Stimulated activated CD4-positive, alpha-beta T cell treated with anti-CD3 and anti-CD28 coated beads, Interleukin-12 subunit alpha, Interleukin-12 subunit beta, amount 100 ng/mL, for 24 hours (primary cell): ENCODE measurements around the gene LTF.
A peak's percentile ranks its signal among the peaks of the same experiment; 100 is the strongest.

Source experiments
- DNase-seq, 2 experiments: peaks; one replicate each; pipeline ENCODE4 v3.0.0-alpha.2; 2020; ENCODE audit warnings: low read depth in 2 of 2

LTF gene

DNA sequence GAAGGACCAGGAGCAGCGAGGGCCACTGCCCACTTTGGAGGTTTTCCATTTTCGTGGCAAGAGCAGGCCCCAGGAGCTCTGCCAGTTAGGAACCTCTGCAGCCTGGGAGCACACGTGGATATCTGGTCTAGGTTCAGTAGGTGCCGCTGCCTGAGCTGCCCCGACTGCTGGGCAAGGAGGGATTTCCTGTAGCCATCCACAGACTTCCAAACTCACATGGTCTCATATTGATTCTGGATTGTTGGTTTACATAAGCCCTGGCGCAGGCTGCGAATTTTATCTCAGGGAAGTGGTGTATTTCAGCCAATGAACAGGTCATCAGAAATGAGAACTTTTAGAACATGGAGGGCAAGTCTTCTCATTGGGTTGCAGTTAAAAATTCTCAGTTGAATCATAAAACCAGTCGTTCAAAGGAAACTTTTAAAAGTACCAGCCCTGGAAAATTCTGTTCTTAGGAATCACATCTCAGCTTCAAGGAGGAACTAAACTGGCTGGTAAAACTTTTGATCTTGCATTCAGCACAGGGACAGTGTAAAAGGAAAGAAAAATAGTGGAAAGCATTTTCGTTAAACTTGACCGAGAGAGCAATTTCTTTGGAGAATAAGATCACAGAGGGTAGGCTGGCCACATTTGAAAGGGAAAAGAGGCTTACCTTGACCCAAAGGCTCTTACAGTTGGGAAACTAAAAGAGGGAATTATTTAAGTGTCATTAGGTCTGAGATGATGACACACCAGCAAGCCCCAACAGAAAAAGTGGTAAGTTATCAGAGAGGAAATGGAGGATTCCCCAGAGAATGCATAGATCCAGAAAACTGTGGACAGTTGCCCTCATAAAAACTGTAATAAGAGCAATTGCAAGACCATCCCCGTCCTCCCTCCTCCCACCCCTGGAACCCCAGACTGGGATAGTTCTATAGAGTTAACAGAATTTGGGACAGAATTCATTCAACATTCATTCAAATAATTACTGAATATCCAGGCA, 26.7 kb upstream of the LTF start:
- DNase-seq: no peak

DNA sequence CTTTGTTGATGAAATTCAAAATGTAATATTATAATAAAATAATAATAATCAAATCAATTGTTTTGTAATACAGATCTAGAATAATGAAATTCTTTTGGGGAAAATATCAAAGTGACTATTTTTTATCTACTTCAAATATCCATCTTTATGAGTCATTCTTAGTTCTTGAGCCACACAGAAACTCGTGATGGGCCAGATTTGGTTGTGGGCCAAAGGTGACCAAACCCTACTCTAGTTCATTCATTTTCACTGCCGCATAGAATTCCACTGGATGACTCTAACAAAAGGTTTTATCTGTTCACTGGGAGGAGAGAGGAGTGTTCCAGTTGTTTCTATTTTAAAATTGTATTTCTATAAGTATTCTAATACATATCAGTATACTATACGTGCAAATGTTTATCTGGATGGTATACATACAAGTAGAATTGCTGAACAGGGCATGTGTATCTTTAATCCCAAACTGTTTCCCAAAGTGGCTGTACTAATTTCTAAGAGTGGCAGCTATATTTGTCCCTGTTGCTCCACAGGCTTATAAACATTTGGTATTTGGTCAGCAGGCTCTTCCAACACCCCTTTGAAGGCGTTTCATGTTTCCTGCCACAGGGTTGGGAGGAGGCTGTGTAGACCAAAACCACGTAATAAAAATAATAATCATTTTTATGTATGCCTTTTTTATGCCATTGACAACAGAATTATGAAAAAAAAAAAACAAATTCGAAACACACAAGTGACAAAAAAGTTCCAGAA, 25.8 kb upstream of the LTF start:
- no peak for DNase-seq

DNA sequence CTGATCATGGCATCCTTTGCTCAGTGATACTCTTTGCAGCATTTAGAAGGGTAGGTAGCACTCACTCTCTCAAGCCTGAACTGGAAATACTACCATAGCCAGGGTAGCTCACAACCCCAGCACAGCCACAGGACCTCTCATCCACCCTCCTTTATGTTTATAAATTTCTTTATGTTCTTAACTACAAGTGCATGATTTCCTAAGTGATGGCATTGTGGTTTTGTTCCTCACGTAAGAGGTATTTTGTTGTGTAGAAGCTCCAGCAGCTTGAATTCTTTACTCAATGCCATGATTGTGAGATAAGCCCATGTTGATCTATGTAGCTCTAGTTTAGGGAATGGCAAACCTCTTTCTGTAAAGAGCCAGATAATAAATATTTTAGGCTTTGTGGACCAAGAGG, 25.2 kb upstream of the LTF start:
- no peak for DNase-seq

DNA sequence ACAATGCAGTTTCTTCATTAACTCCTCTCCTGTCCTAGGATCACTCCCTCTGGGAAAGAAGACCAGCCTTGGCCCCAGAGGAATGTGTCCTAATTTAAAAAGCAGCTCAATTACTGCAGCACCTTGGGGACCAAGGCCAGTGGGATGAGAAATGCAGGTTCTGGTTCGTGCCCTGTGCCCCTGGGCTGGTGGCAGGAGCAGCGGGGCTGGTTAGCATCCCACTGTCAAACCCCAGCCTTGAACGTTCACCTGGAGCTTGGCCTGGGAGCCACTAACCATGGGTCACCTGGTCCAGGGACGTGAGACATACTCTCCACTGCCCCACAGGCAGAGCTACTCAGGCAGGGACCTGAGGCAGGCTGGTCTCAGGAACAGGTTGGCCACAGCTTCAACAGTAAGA, 24.7 kb upstream of the LTF start:
- DNase-seq: no peak

DNA sequence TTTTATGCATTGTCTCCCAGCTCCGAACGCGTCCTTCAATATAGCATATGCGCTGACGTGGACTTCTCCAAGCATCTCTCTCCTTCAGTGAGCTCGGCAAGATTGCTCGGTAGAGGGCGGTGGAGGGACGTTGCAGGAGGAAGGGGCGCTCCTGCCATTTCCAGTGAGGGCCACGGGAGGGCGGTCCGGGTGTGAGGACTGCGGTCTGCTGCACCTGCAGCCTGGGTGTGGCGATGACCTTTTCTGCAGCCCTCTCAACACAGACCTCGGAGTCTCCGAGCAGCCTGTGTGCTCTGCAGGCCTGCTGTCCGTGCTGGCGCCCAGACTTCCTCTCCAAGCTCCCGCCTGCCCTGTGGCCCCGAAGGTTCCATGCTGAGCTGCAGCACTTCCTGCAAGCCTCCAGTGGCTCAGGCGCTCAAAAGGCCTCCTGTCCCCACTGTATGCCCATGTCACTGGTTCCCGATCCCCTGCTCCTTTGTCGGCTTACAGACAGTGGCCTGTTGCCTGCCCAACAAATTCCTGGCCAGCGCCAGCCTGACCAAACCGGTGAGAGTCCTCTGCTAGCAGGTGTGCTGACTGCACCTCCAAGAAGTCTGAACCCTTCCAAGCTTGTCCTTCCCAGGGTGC, 24.1 kb upstream of the LTF start:
- DNase-seq: peak; percentile 82 to 95

DNA sequence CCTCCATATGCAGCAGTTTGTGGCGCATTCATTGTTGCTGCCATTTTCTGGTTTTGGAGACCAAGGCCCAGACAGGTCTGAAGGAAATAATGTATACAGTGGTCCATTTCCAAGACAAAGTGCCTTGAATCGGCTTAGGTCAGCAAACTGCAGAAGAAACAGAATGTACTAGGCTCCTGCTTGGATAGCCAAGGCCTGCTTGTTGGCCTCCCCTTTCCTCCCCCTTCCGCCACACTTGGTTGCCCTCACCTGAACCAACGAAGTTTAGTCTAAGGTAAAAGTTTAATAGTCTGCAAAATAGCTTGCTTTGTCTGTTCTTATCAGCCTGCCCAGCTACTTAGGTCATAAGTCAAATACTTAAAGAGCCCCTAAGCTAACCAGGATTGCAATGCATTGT, 21.1 kb upstream of the LTF start:
- DNase-seq: no peak

DNA sequence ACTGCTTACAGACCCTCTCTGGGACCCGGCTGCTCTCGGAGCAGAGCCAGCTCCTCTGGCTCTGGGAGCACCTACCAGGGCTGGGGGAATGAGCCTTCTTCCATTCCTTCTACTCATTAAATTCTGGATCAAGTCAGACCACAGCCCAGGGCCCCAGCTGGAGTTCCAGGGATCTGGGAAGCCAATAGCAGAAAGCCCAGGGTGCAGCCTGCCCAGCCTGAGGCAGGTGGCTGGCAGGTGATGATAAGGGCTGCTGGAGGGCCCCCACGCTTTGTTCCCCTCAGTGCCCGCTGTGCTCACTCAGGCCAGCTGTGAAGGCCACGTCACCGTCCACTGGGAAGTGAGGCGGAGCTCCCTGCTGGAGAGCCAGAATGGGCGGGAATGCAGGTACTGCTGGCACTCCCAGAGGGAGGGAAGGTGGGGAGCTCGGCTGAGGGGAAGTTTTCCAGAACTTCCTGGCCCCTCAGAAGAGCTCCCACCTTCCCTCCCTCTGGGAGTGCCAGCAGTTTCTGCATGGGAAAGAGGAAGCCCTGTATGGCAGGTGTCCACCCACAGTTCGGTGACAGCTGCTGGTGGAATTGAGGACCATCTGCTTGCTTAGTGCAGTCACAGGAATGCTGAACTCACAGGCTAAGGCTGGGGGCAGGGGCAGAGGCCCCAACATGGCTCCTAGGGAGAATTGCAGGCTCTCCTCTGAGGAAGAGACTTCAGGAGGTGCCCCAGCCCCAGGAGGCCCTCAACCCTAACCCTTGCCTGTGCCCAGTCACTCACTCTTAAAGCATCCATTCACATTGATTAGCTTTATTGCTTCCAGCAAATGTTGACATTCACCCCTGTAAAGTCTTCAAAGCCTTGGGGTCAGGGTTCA, 20.4 kb upstream of the LTF start:
- DNase-seq: no peak

DNA sequence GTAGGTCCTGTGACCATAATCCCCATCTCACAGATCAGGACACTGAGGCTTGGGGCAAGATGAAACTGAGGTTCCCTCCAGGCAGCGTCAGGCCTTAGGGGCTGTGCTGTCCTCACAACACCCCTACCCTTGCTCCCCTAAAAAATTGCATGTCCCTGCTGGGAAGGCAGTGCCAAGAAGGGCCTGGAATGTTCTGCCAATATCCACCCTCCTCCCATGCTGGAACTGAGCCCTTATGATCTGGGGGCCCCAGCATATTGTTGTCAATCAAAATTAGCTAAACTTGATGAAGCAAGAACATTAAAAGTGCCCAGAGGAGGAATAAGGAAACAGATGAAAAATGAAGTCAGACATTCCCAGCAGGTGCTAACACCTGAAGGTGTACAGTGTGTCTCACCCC, 19.7 kb upstream of the LTF start:
- DNase-seq: no peak

DNA sequence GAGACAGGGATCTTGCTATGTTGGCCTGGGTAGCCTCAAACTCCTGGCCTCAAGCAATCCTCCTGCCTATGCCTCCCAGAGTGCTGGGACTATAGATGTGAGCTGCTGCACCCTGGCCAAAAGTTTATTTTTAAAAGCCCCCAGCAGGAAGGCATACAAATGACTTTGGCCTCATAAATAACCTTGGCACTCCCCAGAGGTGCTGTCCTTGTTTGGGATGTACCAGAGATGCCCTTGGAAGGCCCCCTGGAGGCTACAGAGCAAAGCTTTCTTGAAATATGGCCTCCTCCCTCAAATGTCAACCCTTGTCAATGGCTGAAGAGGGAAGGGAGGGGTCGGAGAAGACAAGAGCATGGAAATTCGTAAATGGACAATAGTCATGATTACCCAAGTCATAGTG, 19.1 kb upstream of the LTF start:
- no peak for DNase-seq

DNA sequence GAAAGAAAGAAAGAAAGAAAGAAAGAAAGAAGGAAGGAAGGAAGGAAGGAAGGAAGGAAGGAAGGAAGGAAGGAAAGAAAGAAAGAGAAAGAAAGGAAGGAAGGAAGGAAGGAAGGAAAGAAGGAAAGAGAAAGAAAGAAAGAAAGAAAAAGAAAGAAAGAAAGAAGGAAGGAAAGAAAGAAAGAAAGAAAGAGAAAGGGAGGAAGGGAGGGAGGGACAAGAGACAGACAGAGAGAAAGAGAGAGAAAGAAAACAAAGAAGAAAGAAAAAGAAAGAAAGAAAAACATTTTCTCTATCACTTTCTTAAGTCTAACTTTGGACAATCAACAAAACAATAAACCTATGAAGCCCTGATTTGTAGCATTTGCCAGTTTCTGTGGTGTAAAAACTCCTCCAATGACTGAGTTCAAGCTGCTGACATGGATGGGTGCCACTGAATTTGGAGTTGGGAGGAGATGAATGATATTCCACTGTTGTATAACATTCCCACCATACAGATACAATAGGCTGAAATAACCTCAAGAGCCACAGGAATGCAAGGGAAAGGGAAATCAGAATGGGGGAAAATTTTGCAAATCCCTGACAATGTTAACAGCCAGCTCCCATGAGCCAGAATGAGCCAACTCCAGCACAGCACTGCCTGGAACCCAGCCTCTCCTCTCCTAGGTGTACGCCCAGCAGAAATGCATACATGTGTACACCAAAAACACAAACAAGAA, 18.1 kb upstream of the LTF start:
- no peak for DNase-seq

DNA sequence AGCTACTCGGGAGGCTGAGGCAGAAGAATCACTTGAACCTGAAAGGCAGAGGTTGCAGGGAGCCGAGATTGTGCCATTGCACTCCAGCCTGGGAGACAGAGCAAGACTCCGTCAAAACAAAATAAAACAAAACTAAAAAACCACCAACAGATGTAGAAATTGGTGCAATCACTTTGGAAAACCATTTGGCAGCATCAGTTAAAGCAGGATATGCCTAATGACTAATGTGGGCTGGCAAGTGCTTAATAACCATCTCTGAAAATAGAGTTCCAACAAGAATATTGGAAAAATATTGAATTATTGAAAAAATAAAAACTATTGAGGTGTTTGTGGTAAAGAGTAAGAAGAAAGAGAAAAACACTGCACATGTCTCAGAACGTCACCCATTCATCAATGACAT, 16.9 kb upstream of the LTF start:
- DNase-seq: no peak

DNA sequence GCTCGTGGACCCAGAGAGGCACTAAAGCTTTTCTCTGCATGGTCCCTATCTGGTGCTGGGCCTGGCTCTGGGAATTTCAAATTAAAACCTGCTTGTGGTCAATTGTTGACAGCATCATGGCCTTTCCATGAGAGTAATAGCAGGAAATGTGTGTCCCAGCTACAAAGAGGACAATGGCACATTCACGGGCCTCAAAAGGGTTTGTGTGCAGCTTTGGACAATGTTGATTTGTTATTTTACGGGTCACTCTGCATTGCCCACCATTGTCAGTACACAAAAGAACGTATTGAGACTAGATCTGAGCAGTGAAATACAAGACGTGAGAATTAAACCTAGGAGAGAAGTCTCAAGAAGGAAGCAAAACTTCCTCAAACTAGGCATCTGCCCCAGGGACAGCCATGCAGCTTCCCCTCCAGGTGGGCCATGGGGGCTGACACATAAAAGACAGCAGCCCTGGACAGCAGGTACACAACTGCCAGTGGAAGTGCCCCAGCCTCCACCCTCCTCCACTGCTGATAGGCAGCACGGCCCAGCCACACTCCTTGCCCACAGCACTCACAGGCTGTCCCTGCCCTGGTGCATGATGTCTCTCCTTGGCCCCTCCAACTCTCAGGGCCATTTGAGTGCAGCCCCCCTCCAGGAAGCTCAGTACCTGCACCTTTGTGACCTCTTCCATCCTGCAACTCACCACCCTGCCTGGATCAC, 15.9 kb upstream of the LTF start:
- DNase-seq: no peak

DNA sequence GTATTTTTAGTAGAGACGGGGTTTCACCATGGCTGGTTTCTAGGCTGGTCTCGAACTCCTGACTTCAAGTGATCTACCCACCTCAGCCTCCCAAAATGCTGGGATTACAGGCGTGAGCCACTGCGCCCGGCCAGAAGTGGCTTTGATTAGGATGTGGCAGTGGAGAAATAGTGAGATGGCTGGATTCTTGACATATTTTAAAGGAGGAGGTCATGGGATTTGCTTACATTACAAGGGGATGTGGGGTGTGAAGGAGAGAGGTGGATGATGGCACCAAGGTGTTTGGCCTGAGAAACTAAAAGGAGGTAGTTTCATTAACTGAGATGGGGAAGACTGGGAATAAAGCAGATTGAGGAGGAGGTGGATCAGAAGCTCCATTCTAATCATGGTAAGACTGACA, 15.0 kb upstream of the LTF start:
- DNase-seq: no peak

DNA sequence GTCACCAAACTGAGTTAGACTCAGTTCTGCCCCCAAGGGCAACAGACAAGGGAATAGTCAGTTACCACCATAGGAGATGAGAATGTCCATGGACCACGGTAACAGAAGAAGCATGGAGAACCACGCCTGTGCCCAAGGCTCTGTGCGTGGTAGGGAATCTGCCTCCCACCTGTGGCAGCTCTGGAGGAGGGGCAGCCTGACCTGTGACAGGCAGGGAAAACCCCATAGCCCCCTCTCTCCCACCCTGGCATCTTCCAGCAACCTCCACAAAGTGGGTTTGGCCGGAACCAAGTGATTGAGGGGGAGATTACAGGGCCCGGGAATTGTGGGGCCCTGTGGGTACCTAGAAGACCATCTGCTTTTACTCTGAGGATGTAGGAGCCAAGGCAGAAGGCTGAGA, 14.3 kb upstream of the LTF start:
- no peak for DNase-seq

DNA sequence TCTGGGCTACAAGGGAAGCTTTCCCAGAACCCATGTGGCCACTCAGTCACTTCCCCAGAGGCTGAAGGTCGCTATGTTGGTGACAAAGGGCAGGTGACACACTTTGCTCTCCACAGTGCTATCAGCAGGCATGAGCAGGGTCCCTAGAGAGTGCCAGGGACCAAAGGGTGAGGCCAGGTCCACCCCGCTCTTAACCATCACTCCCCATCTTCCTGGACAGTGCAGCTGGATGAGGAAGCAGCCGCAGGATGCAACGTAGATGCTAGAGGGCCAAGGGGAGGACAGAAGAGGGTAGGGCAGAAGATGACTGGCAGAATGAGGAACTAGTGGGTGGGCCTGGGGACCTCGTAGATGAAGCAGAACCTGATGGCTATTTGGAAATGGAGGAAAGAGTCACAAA, 13.6 kb upstream of the LTF start:
- no peak for DNase-seq

DNA sequence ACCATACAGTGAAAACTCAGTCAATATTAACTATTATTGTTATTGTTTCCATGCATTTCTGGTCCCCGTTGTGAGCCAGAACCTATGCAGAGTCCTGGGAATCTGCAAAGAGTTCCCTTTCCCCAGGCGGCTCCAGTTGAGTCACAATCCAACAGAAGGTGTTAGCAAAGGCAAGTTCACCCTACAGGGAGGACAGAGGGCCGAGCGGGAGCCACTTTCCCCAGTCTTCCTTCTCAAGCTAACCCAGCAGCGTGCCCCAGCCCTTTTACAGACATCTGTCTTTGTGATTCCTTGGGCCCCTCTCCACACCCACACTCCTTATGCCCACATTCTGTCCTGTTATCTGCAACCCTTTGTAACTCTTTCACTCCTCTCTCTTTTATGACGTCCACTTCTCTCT, 13.1 kb upstream of the LTF start:
- no peak for DNase-seq

DNA sequence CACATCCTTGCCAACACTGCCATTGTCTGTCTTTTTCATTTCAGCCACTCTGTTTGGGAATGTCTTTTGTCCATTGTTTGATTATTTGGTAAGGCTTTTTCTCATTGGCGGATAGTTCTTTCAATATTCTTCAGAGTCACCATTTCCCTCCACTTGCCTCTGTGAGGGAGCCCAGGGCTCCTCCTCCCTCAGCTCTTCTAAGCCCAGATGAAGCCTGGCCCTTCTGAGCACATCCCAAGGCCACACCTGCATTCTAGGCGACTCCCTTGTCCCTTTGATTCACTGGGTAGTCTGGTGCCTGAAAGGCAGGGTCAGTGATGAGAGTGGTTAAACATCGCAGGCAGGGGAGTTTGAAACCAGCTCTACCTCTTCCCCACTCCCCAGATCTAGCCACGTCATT, 12.4 kb upstream of the LTF start:
- no peak for DNase-seq

DNA sequence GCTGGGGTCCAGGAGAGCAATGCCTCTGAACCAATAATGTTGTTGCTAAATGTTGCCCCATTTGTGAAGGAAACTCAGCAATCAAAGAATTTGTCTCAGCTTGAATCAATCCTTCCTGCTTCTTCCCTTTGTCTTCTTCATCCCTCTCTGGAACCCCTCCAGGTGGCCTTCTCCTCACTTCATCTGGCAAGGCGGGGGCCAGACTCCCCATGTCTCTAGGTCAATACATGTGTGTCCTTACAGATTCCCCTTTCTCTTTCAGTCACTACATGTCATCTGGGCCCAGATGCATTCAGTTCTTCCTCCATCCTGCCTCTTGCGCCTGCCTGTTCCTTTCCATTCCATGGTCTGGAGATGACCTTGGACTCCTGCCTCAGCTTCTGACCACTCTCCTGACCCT, 8.0 kb upstream of the LTF start:
- DNase-seq: no peak

DNA sequence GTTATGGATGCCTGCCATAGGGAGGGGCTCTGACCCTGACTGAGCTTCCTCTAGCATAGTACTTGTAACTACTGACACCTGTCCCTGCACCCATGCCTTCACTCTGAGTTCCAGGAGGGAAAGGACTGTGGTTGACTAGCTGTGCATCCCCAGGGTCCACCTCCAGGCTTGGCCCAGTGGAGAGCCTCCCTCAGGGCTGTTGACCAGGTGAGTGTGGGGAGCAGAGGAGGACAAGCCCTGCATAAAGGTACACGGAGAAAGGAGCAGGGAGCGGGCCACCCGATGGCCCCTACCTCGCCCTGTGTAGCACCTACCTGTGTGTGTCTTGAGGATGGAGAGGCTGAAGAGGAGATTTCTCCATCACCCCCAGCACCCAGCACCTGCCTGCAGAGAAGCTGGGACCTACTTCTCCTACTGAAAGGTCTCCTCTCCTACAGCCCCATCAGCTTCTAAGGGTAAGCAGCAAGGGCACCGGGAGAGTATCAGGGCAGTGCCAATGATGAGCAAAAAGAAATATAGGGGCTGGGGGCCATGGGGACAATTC, 6.7 kb upstream of the LTF start:
- no peak for DNase-seq

DNA sequence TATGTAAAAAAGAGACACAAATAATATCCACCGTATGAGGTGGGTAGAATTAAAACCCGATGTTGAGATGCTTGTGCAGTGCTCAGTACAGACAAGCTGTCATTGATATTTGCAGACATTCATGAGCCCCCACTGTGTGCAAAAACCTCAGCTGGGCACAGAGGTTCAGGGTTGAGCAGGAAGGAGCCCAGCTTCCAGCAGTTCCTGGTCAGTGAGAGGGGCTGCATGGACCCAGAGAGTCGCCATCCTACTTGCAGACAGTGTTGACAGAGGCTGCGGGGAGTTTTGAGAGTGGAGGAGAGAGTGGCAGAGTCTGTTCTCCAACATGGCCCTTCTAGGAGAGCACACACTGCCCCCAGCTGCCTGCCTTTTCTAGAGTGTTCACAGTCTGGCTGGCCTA, 6.1 kb upstream of the LTF start:
- no peak for DNase-seq
